K562 (cell line): ENCODE results near the gene WDR93. TPM values are rescaled to one million over a fixed set of nuclear protein-coding genes. Genes with fewer than 3 reads are reported as not detected.

Experiments
- ETV6 ChIP-seq, 3 experiments: fragments of 150-350 bp in 1 of 3; sonication (generic) in 1 of 3; formaldehyde crosslinking in 1 of 3; IDR thresholded peaks; 2 replicates each; pipeline versions ENCODE4 v1.6.1 to v1.8.0; 2014 to 2022; ENCODE audit warnings: borderline replicate concordance in 2 of 3, low read depth in 2 of 3, antibody characterized with exemption in 1 of 3, low read length in 1 of 3, mild to moderate bottlenecking in 1 of 3, missing genetic modification reagents in 1 of 3
- HMBOX1 ChIP-seq: sonication (generic); IDR thresholded peaks from 2 replicates; pipeline ENCODE4 v1.6.1; 2016
- MXI1 ChIP-seq: IDR thresholded peaks from 2 replicates; pipeline ENCODE4 v1.6.1; 2011; ENCODE audit warnings: low read depth, mild to moderate bottlenecking, improper control_type of control experiment, low read length
- NCOR1 ChIP-seq: fragments of 450-650 bp; IDR thresholded peaks from 2 replicates; pipeline ENCODE4 v1.6.1; 2016; ENCODE audit warnings: mild to moderate bottlenecking, moderate library complexity
- OTX1 ChIP-seq: fragments of 450-650 bp; formaldehyde crosslinking; IDR thresholded peaks from 2 replicates; pipeline ENCODE4 v1.4.0; 2022; ENCODE audit warnings: mild to moderate bottlenecking
- PREB ChIP-seq: sonication (generic); formaldehyde crosslinking; IDR thresholded peaks from 2 replicates; pipeline ENCODE4 v1.8.1; 2023; ENCODE audit warnings: mild to moderate bottlenecking, missing genetic modification reagents
- ZBTB12 ChIP-seq: fragments of 250-450 bp; sonication (Bioruptor Pico); IDR thresholded peaks from 2 replicates; pipeline ENCODE4 v1.4.0; 2020
- ZBTB49 ChIP-seq: sonication (generic); formaldehyde crosslinking; IDR thresholded peaks from 2 replicates; pipeline ENCODE4 v1.8.0; 2022; ENCODE audit warnings: missing genetic modification reagents, mild to moderate bottlenecking, borderline replicate concordance
- ZNF12 ChIP-seq: sonication (generic); formaldehyde crosslinking; IDR thresholded peaks from 2 replicates; pipeline ENCODE4 v1.4.0; 2020; ENCODE audit warnings: mild to moderate bottlenecking, missing genetic modification reagents
- ZNF140 ChIP-seq: fragments of 250-450 bp; sonication (Bioruptor Pico); IDR thresholded peaks from 2 replicates; pipeline ENCODE4 v1.8.0; 2021; ENCODE audit warnings: moderate library complexity, mild to moderate bottlenecking, inconsistent platforms
- ZNF318 ChIP-seq, 2 experiments: fragments of 450-650 bp; IDR thresholded peaks; 2 replicates each; pipeline ENCODE4 v1.6.1; 2016; ENCODE audit warnings: mild to moderate bottlenecking in 2 of 2, borderline replicate concordance in 1 of 2, low read depth in 1 of 2, moderate library complexity in 1 of 2
- polyA plus RNA-seq, 8 experiments: library from polyadenylated mRNA; depleted of rRNA in 4 of 8; stranded (reverse) in 5 of 8; unstranded in 3 of 8; fragments of >200 nt; fragmentation: Nextera tagmentation in 2 of 8; fragmentation: Illumina TruSeq in 1 of 8; extraction: Ambion mirVana in 2 of 8; extraction: Trizol in 1 of 8; gene quantifications; 2 replicates each; pipeline versions ENCODE4 v1.2.1 to v1.2.3, GENCODE V29; 2011 to 2014; ENCODE audit warnings: inconsistent platforms in 1 of 8, missing spikeins in 1 of 8
- total RNA-seq, 7 experiments: library from RNA; depleted of rRNA in 6 of 7; stranded (reverse); fragments of >200 nt in 6 of 7; fragmentation: Illumina TruSeq in 2 of 7; extraction: Trizol in 2 of 7; gene quantifications; 2 replicates each; pipeline versions ENCODE4 v1.2.1 to v1.2.3, GENCODE V29; 2011 to 2021; ENCODE audit warnings: low replicate concordance in 1 of 7

WDR93 gene
- total and polyA plus RNA-seq, 9 of the 15 experiments (the other 6 are each of a cell fraction or from before 2014, with no cell fraction given) = not detected

- TF ChIP-seq ZBTB12 (CRISPR knock-in tag) = peak; percentile 18; the same call in 1 of the 2 replicates
- TF ChIP-seq NCOR1 = no peak
- TF ChIP-seq HMBOX1 = no peak
- no peak for TF ChIP-seq ZBTB49 (CRISPR knock-in tag)
- no peak for TF ChIP-seq MXI1
- TF ChIP-seq ZNF12 = no peak
- no peak for TF ChIP-seq OTX1 (CRISPR knock-in tag)
- TF ChIP-seq ZNF318 (IDR thresholded peaks at IDR 0.05; ENCODE audit: borderline replicate concordance in 1 of 2, low read depth in 1 of 2) = no peak
- TF ChIP-seq PREB (CRISPR knock-in tag) = no peak
- TF ChIP-seq ETV6 (IDR thresholded peaks at IDR 0.05; ENCODE audit: borderline replicate concordance in 1 of 2, low read depth in 2 of 2, low read length in 1 of 2) = no peak
- no peak for TF ChIP-seq ETV6 (CRISPR knock-in tag; IDR thresholded peaks at IDR 0.05; ENCODE audit: borderline replicate concordance)
- no peak for TF ChIP-seq ZNF140
Observed at GRCh38 chr15:89760303-89761008, 69.8 kb downstream of the WDR93 start (continued).
